Measurements from ENCODE around the gene CKS1B.

GRCh38 chr1:154999571-155000410 is 25.3 kb downstream of the CKS1B start:
- TF ChIP-seq, protein P1, sequence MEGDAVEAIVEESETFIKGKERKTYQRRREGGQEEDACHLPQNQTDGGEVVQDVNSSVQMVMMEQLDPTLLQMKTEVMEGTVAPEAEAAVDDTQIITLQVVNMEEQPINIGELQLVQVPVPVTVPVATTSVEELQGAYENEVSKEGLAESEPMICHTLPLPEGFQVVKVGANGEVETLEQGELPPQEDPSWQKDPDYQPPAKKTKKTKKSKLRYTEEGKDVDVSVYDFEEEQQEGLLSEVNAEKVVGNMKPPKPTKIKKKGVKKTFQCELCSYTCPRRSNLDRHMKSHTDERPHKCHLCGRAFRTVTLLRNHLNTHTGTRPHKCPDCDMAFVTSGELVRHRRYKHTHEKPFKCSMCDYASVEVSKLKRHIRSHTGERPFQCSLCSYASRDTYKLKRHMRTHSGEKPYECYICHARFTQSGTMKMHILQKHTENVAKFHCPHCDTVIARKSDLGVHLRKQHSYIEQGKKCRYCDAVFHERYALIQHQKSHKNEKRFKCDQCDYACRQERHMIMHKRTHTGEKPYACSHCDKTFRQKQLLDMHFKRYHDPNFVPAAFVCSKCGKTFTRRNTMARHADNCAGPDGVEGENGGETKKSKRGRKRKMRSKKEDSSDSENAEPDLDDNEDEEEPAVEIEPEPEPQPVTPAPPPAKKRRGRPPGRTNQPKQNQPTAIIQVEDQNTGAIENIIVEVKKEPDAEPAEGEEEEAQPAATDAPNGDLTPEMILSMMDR (IDR thresholded peaks at IDR 0.05; ENCODE audit: low read length) = peak; percentile 10; the same call in 1 of the 2 replicates
- TF ChIP-seq EZH2phosphoT487 (IDR thresholded peaks at IDR 0.05; ENCODE audit: low read length) (no peak), EZH2 (optimal IDR thresholded peaks at IDR 0.05; ENCODE audit: low read depth, low read length) (no peak)
